Measurements from ENCODE around the gene HHAT.

HHAT gene

DNA sequence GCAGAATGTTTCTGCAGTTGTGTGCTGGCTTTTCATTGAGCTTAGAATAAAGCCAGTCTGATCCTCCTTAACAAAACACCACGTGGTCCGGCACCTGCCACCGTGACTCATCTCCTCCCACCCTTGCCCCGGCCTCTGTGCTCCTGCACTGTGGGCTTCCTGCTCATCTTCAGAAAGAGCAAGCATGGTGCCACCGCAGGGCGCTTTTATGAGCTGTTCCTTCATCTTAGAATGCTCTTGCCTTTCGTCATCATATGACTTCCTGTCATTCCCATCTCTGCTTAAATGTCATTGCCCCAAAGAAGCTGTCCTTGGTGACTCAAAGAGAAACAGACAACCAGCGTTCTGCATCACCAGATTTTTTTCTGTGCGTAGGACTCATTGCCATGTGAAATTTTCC, 117.8 kb downstream of the HHAT start:
- peak; percentile 19 for DNase-seq (ENCODE audit: extremely low read depth, insufficient read length)
- H3K36me3 ChIP-seq (ENCODE audit: control insufficient read depth, insufficient read depth, low read length), result no peaks in the 10 kb centered on the region
- H3K27me3 ChIP-seq (replicated peaks; ENCODE audit: control insufficient read depth, insufficient read depth, low read length), result no peaks in the 10 kb centered on the region
- H3K4me3 ChIP-seq (replicated peaks; ENCODE audit: low read depth, low read length), result no peak overlapping the region
- TF ChIP-seq, protein P1, sequence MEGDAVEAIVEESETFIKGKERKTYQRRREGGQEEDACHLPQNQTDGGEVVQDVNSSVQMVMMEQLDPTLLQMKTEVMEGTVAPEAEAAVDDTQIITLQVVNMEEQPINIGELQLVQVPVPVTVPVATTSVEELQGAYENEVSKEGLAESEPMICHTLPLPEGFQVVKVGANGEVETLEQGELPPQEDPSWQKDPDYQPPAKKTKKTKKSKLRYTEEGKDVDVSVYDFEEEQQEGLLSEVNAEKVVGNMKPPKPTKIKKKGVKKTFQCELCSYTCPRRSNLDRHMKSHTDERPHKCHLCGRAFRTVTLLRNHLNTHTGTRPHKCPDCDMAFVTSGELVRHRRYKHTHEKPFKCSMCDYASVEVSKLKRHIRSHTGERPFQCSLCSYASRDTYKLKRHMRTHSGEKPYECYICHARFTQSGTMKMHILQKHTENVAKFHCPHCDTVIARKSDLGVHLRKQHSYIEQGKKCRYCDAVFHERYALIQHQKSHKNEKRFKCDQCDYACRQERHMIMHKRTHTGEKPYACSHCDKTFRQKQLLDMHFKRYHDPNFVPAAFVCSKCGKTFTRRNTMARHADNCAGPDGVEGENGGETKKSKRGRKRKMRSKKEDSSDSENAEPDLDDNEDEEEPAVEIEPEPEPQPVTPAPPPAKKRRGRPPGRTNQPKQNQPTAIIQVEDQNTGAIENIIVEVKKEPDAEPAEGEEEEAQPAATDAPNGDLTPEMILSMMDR (IDR thresholded peaks at IDR 0.05; ENCODE audit: insufficient read depth, low read length, poor library complexity, severe bottlenecking), result no peak

DNA sequence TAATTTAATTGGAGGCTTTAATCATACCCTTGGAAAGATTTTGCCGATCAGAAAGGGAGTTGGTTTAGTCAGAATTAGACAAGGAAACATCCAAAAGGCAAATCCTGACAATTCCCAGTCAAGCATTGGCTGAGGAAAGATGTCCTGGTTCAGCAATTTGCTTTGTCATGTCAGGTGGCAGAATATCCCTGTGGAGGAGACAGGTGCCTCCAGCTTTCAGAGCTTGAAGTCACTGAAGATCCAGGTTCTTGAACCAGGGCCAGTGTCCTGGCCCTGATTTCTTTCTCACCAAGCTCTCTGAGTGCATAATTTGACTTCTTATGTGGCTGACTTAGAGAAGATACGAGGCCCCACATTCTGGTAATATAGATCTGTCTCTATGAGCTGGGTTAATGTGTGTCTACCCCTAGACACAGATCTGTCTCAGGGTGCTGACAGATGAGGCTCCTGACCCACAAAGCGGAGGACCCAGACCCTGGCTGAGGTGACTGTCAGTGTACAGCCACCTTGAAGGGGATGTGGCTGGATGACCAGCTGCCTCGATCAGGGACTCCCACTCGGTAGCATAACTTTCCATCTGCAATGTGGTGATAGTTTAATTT, 118.9 kb downstream of the HHAT start:
- H3K36me3 ChIP-seq (ENCODE audit: control insufficient read depth, insufficient read depth, low read length), result no peaks in the 10 kb centered on the region
- TF ChIP-seq, protein P1 (IDR thresholded peaks at IDR 0.05; ENCODE audit: insufficient read depth, low read length, poor library complexity, severe bottlenecking), result no peak
- DNase-seq (ENCODE audit: extremely low read depth, insufficient read length), result no peak
- no peak overlapping the region for H3K4me3 ChIP-seq (replicated peaks; ENCODE audit: low read depth, low read length)
- H3K27me3 ChIP-seq (replicated peaks; ENCODE audit: control insufficient read depth, insufficient read depth, low read length), result no peaks in the 10 kb centered on the region

DNA sequence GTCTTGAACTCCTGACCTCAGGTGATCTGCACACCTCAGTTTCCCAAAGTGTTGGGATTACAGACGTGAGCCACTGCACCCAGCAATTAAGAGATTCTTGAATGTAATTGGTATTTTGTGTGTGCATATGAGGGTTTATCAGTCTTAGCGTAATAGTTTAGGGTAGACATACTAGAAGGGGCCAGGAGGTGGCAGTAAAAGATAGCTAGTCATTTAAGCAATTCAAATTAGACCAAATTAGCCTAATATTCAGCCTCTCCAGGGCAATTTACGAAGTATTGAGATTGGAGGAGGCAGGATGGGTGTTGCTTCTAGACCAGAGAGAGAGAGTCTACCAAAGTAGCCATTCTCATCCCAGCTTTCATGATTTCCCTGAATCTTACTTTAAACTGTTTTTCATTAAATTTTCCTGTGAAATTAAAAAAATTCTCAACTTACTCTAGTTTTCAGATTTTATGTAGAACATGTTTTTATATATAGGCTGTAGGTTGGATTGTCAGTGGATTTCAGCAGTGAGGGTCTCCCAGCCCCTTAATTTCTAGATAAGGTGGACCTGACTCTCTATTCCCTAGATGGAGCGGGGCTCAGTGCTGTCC, 119.7 kb downstream of the HHAT start:
- Histone ChIP-seq H3K36me3 (ENCODE audit: control insufficient read depth, insufficient read depth, low read length) (no peaks in the 10 kb centered on the region), H3K4me3 (replicated peaks; ENCODE audit: low read depth, low read length) (no peak overlapping the region), H3K27me3 (replicated peaks; ENCODE audit: control insufficient read depth, insufficient read depth, low read length) (no peaks in the 10 kb centered on the region)
- DNase-seq (ENCODE audit: extremely low read depth, insufficient read length), result no peak
- TF ChIP-seq, protein P1 (IDR thresholded peaks at IDR 0.05; ENCODE audit: insufficient read depth, low read length, poor library complexity, severe bottlenecking), result peak; percentile 49

DNA sequence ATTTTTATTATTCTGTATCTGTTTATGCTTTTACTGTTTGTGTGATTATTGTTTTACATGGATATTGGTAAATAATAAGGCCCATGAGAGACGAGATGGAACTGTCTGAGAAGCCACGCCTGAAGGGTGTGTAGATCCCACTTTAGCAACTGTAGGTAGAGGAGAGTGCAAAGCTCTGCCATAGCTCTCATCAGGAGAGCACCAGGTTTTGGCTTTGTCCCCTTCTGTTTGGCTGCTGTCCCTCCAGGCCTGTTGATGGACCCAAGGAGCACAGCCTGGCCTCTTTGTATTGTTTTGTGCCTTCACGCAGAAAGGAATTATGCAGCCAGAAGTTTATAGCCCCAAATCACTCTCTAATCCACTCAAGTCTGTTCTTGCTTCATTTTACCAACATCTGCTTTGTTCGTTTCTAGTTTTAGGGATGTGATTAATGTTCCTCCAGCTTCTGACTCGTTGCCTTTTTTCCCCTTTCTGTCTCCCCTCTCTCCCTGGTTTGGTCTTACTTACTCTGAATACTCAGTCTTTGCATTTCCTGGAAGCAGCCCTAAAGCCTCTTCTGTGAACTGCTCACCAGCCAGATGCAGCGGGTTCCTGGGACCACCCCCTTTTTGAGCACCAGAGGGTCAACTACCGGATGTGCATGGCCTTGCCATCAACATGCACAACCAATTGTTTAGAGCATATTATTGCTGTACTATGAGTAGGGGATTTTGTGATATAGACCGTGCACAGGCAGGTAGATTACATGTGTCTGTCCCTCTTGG, 127.3 kb downstream of the HHAT start:
- H3K36me3 ChIP-seq (ENCODE audit: control insufficient read depth, insufficient read depth, low read length), result no peaks in the 10 kb centered on the region
- DNase-seq (ENCODE audit: extremely low read depth, insufficient read length), result no peak
- TF ChIP-seq, protein P1 (IDR thresholded peaks at IDR 0.05; ENCODE audit: insufficient read depth, low read length, poor library complexity, severe bottlenecking), result no peak
- H3K4me3 ChIP-seq (replicated peaks; ENCODE audit: low read depth, low read length), result no peak overlapping the region
- no peaks in the 10 kb centered on the region; the same call in 1 of the 2 replicates for H3K27me3 ChIP-seq (replicated peaks; ENCODE audit: control insufficient read depth, insufficient read depth, low read length)

DNA sequence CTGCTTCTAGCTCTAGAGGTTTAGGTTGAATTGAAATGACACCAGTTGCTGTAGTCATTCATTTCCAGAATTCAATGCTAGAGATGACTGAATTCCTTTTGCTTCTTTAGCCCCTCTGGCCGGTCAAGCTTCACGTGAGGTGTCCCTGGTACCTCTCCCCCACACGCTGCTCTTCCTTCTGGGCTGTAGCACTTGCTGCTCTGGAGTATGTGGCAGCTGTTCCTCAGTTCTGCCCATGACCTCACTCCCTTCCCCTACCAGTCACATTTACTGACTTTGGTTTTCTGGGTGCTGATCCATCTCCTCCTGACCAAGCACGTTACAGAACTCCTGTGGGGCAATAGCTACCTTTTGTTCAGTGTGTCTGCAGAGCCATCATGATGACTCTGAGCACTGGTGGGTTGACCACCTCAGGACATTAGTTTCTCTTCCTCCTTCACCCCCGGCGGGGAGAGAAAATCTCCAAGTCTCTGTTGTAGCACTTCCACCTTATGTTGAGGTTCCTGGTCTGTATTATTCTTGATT, 128.1 kb downstream of the HHAT start:
- H3K27me3 ChIP-seq (replicated peaks; ENCODE audit: control insufficient read depth, insufficient read depth, low read length), result no peaks in the 10 kb centered on the region; the same call in 1 of the 2 replicates
- H3K36me3 ChIP-seq (ENCODE audit: control insufficient read depth, insufficient read depth, low read length), result no peaks in the 10 kb centered on the region
- TF ChIP-seq, protein P1 (IDR thresholded peaks at IDR 0.05; ENCODE audit: insufficient read depth, low read length, poor library complexity, severe bottlenecking), result no peak
- no peak for DNase-seq (ENCODE audit: extremely low read depth, insufficient read length)
- no peak overlapping the region for H3K4me3 ChIP-seq (replicated peaks; ENCODE audit: low read depth, low read length)
